SW 1271 (cell line): Measurements from ENCODE around the gene NPY4R.
"Not testable (repeated sequence)": the region's sequence is repeated elsewhere in the genome, so short reads cannot be mapped to it uniquely, and the experiment has no call there.

Experiments used
- DNase-seq, 2 experiments: peaks; one replicate each; lab custom pipeline; 2025; lab: John Stamatoyannopoulos, UW

Gene NPY4R

DNA sequence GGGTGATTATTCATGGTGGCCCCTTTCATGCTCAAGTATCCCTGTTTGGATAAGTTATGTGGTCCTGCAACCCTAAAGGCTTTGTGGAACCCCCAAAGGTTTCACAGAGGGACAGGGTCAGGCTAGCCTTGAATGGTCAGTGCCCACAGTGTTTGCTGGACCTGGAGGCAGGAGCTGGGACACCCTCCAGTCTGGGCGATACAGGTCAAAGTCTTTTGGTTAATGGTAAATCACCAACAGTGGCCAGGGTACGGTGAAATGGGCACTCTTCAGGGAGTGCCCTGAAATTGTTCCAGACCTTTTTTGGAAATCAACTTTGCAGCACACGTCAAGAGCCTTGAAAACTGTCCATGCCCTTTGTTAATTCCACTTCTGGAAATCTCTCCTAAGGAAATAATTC lies 8.7 kb downstream of the NPY4R start:
- not testable (repeated sequence) for DNase-seq

DNA sequence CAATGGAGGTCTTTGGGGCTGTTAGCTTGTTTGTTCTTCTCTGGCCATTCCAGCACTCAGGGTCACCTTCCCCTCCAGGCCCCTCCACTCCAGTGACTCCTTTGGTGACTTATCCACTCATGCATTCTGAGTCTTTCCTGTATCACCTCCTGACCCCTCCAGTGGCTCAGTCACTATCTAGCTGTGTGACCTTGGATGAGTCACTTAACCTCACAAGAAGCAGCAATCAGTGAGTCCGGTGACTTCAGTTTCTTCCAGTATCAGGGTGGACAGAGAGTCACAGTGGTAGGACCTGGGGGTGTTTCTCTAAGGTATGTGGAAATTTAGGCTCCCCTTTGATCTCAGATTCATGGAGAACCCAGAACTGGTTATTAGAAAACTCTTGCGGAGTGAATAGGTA lies 9.8 kb downstream of the NPY4R start:
- DNase-seq: not testable (repeated sequence)

DNA sequence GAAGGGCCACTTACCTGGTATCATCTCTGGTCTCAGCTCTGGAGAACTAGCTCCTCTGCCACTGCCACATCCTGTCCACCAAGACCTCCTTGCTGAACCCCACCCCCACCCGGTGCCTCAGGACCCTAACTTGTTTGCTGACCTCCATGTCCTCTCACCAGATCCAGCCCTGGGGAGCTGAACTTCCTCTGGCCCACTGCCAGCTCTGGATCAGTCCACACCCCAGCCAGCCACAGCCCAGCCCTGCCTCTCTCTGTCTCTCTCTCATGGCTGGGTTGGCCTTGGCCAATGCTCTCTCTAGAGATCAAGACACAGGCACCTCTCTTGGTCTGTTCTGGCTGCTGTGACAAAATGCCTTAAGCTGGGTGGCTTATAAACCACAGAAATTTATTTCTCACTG lies 14.4 kb downstream of the NPY4R start:
- DNase-seq: not testable (repeated sequence)

DNA sequence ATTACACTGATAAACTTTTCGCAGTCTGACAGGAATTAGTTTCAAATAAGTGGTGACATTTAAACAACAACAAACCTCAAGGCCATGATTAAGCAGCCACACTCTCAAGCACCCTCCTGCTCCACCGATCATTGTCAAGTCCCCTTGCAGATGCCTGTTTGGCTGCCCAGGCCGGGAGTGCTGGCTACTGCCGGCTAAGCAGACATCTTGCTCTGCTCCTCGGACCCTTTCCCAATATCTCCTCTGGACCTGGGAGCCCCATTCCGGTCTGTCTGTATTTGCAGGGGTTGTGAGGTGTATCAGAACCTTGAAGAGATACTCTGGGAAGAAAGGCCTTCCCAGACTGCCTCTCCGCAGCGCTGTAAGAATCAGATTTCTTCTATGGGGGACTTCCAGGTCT lies 14.9 kb downstream of the NPY4R start:
- not testable (repeated sequence) for DNase-seq

DNA sequence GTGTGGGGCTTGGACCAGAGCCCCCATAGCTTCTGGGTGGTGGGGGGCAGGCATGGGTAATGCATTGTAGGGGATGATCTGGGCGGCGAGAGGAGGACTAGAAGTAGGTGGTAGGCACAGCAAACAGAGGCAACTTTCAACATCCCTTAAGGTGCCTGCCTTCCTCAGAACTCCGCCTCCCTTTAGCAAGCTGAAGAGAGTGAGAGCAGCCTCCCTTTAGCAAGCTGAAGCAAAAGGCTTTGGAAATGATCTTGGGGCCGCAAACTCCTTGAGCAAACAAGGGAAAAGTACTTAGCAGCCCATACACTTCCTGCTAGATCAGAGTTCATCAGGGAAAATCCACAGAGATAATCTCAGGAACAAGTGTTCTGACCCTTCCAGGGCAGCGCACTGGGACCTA lies 18.3 kb downstream of the NPY4R start:
- not testable (repeated sequence) for DNase-seq

DNA sequence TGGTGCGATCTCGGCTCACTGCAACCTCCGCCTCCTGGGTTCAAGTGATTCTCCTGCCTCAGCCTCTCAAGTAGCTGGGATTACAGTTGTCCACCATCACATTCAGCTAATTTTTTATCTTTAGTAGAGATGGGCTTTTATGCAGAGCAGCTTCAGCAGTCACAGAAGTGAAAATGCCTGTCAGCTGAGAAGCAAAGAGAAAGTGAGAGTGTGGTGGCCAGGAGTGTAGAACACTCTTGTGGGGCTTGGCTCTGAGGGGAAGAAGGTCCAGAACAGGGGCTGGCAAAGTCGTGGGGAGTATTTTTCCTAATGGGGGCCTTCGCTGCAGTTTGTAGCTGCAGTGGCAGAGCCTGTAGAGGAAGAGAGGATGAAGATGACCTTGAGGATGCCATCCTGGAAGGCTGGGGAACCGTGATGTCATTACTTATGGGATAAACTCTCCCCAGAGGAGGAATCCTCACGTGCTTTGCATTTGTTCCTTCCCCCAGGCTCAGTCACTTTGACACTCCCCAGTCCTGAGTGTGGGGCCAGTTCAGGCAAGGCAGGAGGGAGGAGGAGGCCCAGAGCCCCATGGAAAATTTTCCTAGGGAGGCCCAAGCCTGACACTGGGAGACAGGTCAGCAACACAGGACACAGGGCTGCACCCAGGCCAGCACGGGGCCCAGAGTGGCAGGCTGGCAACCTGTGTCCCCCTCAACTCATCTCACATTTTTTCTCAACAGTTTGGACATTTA lies 20.2 kb downstream of the NPY4R start:
- DNase-seq: not testable (repeated sequence)

DNA sequence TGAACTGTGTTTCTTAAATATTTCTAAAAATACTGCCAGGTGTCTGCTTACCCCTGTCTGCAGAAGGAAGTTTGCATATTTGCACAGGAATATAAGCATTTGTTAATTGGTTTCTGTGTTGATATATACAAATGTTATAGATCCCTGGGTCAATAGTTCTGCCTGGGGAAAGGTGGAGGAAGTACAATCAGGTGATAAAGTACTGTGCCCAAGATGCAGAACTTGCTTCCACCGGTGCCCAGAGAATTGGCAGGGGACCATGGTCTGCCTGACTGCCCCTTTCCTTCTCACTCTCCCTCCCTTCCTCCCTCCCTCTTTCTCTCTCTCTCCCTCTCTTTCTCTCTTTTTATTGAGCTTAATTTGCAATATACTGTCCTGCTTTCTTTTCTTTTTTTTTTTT lies 22.3 kb downstream of the NPY4R start:
- not testable (repeated sequence) for DNase-seq

DNA sequence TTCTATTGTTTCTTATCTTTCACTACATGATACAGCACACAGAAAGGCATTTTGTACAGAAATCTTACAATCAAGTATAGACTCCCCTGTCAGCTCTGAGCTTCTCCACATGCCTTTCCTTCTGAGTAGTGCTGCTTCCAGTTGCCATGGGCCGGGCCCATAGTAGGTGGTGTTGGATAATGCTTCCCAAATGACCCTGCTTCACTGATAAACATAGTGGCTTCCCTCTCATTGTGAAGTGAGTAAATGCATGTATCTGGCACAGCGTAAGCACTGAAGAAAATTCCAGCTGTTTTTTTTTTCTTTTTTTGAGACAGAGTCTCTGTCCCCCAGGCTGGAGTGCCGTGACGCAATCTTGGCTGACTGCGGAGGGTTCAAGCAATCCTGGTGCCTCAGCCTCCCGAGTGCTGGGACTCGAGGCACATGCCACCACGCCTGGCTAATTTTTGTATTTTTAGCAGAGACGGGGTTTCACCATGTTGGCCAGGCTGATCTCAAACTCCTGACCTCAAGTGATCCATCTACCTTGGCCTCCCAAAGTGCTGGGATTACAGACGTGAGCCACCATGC lies 23.0 kb downstream of the NPY4R start:
- DNase-seq: not testable (repeated sequence)

DNA sequence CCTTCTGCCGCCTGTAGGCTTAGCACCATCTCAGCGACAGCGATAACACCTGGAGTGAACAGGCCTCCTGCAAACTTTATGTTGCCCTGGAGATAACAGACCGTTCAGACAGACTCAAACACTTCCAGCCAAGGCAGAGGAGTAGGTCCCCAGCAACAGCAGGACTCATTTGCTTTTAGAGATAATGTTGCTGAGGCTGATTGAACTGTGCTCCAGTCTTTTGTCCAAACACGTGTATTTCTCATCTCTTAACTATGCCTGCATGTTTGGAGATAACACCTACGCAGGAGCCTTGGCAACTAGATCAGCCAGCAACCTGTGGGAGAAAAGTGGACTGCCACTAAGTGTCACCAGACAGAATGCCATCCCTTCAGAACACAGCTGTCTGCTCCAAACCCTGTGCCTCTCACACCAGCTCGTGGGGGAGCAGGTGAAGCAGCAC lies 23.9 kb downstream of the NPY4R start:
- not testable (repeated sequence) for DNase-seq

DNA sequence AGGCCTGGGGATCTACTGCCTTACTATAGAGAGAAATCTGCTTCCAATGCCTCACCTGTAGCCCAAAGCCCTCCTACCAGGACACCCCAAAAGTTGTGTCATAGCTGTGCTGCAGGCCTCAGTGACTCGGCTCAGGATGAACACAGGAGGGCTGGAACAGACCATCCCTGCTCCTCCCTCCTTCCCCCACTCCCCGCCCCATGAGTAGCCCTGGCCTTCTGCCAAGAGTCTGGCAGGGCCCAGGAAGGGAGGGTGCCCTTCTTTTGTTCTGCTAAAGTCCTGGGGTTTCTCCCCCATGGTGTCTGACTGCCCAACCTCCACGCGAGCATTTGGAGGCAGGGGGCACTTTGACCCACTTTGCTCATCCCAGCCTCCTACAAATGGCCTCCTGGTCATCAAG lies 24.8 kb downstream of the NPY4R start:
- not testable (repeated sequence) for DNase-seq

DNA sequence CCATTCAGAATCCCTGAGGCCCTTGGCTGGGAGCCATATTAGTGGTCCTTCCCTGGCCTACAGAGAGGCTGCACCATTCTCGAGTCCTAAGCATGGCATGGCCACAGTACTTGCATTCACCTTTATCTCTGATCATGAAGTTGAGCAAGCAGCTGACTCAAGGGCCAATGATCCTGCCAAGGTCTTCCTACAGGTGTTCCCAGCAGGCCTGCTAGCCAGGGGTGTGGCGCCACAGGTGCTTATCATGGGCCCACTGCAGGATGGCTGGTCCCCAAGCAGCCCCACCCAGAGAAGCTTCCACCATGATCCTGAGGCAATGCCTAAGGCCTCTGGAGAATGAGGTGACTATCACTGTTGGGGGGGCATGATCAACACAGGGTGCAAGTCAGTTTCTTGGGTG lies 42.2 kb downstream of the NPY4R start:
- DNase-seq: not testable (repeated sequence)

DNA sequence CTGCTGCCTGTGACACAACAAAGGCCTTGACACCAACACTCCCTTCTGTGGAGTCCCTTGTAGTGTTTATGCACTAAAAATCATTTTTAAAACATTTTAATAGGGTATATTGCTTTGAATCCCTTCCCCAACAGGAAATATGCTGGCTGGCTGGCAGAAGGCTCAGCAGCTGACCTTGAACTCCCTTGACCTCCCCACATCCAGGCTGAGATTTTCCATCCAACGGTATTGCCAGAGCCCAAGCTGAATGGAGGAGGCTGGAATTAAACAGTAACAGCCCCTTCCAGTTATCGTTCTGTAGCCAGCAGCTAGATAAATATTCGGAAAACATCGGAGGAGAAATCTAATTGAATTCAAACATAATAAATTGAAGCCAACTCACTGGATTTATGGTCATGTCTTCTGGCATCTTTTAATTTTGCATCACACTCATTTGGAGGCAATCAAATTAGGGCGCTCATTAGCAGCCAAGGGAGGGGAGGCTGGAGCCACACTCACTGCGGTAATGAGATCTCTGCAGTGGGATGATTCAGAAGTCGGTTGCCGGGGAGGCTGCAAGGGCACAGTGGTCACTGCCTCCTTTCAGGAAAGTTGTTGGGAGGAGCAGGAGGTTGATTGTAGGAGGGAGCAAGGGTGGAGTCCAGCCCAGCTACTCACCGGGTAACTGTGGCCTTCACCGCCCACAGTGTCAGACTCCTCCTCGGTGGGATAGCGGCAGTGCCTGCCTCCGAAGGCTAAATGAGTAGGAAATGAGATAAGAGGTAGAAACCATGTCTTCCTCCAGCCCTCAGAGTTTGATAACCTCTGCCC lies 46.0 kb downstream of the NPY4R start:
- not testable (repeated sequence) for DNase-seq

DNA sequence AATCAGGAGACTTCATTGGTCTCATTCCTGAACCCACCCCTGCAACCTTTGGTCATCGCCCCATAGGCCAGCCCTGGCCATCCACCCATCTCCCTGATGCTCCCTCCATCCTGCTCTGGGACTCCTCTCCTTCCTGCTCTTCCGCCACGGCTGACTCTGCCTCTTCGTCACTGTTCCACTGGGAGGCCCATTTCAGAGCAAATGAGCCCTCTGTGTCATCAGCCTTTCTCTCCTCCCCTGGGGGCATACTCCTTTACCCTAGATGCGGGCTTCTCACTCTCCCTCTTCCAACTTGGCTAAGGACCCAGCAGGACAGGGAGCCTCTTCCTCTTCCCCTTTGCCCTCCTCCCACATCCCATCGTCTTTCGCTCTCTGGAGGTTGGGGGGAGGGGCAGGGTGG lies 47.5 kb downstream of the NPY4R start:
- DNase-seq: not testable (repeated sequence)

DNA sequence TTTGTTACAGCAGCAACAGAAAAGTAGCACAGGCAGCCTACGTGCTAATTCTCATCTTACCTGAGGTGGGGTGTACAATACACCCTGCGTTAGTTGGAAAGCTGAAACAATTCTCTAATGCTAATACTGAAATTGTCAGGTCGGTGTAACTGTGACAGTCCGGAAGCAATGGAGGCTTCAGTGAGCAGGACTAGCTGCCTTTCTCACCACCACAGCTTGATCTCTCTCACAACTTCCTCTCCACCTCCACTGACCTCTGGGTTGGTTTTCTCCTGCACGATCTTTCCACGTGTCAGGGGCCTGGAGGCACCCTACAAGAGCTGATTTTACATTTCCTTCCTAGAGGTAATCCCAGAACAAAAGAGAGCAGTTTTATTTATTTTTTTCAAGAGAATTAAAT lies 50.5 kb downstream of the NPY4R start:
- DNase-seq: not testable (repeated sequence)

DNA sequence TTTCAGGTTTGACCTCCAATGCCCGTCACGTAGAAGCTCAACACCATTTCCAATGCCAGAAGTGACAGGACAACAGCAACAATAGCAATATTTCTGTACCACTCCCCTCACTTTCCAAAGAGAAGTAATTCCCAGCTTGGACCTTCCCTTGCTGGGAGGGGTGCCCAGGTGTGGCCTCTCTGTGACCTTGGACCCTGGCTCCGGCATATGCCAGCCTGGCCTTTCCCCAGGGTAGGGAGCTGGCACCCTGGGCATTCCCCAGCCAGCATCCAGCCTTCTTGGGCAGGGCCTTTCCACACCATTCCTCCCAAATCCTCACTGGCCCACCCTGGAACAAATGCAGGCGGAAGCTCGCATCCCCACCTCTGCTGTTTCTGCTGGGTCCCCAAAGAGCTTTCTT lies 53.1 kb downstream of the NPY4R start:
- DNase-seq: not testable (repeated sequence)

DNA sequence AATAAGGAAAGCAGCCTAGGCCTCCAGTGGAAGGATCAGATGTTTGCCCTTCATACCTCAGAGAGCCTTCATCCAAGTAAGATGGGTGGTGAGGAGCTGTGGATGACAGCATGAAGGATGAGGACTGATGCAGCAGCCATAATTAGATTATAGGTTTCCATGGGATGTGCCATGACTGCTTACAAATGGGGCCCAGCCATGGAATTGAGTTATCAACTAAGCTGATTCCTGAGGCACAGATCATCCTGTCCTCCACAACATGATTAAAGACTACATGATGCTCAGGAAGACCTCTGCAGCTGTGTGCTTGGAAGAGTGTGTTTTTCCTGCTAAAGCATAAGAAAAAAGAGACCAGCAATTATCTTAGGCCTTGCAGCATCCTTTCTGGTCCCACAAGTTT lies 54.6 kb downstream of the NPY4R start:
- DNase-seq: not testable (repeated sequence)
